HepG2 (cell line): ENCODE results near the gene UTS2R. TPM values are rescaled to one million over a fixed set of nuclear protein-coding genes. Genes with fewer than 3 reads are reported as not detected.

Source experiments
- CBX1 ChIP-seq: IDR thresholded peaks from one replicate; pipeline ENCODE4 v1.6.1; 2016; ENCODE audit warnings: antibody characterized with exemption, low read depth
- DBP ChIP-seq: sonication (generic); formaldehyde crosslinking; IDR thresholded peaks from 2 replicates; pipeline ENCODE4 v1.4.0; 2020; ENCODE audit warnings: missing genetic modification reagents; ENCODE audit errors: not compliant biosample characterization
- E2F2 ChIP-seq: sonication (generic); formaldehyde crosslinking; IDR thresholded peaks from 2 replicates; pipeline ENCODE4 v1.4.0; 2020; ENCODE audit warnings: missing genetic modification reagents, borderline replicate concordance
- GATA4 ChIP-seq: sonication (generic); IDR thresholded peaks from 2 replicates; pipeline ENCODE4 v1.6.1; 2016; ENCODE audit warnings: antibody characterized with exemption, low read depth, borderline replicate concordance
- PRMT3 ChIP-seq: sonication (generic); formaldehyde crosslinking; IDR thresholded peaks from 2 replicates; pipeline ENCODE4 v1.8.1; 2022; ENCODE audit warnings: low read depth, mild to moderate bottlenecking, moderate library complexity, missing genetic modification reagents, borderline replicate concordance
- RFX5 ChIP-seq: IDR thresholded peaks from 2 replicates; pipeline ENCODE4 v1.6.1; 2011; ENCODE audit warnings: low read depth, low read length, improper control_type of control experiment
- SNRNP70 ChIP-seq: fragments of 200-400 bp; formaldehyde crosslinking; IDR thresholded peaks from 2 replicates; pipeline ENCODE4 v1.6.1; 2017; ENCODE audit warnings: mild to moderate bottlenecking, low read depth, low read length, moderate library complexity
- TBX3 ChIP-seq: fragments of 450-650 bp; IDR thresholded peaks from 2 replicates; pipeline ENCODE4 v1.6.1; 2017; ENCODE audit warnings: antibody characterized with exemption, mild to moderate bottlenecking, inconsistent platforms, borderline replicate concordance
- TEAD3 ChIP-seq: optimal IDR thresholded peaks from 2 replicates; pipeline ENCODE3; 2016; ENCODE audit warnings: borderline replicate concordance
- U2AF1 ChIP-seq: fragments of 200-400 bp; formaldehyde crosslinking; optimal IDR thresholded peaks from 2 replicates; pipeline ENCODE3; 2017; ENCODE audit warnings: mild to moderate bottlenecking, low read depth, low read length
- ZNF576 ChIP-seq: sonication (generic); formaldehyde crosslinking; IDR thresholded peaks from 2 replicates; pipeline ENCODE4 v1.4.0; 2020; ENCODE audit warnings: mild to moderate bottlenecking, missing genetic modification reagents
- ZNF619 ChIP-seq: sonication (generic); formaldehyde crosslinking; IDR thresholded peaks from 2 replicates; pipeline ENCODE4 v1.4.0; 2020; ENCODE audit warnings: mild to moderate bottlenecking, missing genetic modification reagents
- ZNF768 ChIP-seq: sonication (generic); formaldehyde crosslinking; IDR thresholded peaks from 2 replicates; pipeline ENCODE4 v1.4.0; 2020; ENCODE audit warnings: missing genetic modification reagents
- polyA plus RNA-seq, 8 experiments: library from polyadenylated mRNA; depleted of rRNA in 3 of 8; stranded (reverse) in 7 of 8; unstranded in 1 of 8; fragments of >200 nt; fragmentation: Illumina TruSeq in 4 of 8; extraction: Trizol in 4 of 8; gene quantifications; 2 replicates each; pipeline versions ENCODE4 v1.2.1 to v1.2.3, GENCODE V29; 2011 to 2016; ENCODE audit warnings: low read depth in 4 of 8, missing spikeins in 1 of 8, mixed read lengths in 1 of 8; ENCODE audit not compliant: insufficient read depth in 1 of 8
- total RNA-seq, 5 experiments: library from RNA; depleted of rRNA; stranded (reverse); fragments of >200 nt; fragmentation: Illumina TruSeq; extraction: Trizol; gene quantifications; 2 replicates each; pipeline ENCODE4 v1.2.3, GENCODE V29; 2016; ENCODE audit warnings: low read depth in 1 of 5
- TF ChIP-seq, protein P1 (sequence below): sonication (generic); formaldehyde crosslinking; IDR thresholded peaks from 2 replicates; pipeline ENCODE4 v1.5.1; 2020; ENCODE audit warnings: missing genetic modification reagents, mild to moderate bottlenecking, borderline replicate concordance
- TF ChIP-seq, protein P2 (sequence below): sonication (generic); formaldehyde crosslinking; IDR thresholded peaks from 2 replicates; pipeline ENCODE4 v1.8.0; 2023; ENCODE audit warnings: mild to moderate bottlenecking, missing genetic modification reagents
- TF ChIP-seq, protein P3 (sequence below): sonication (generic); formaldehyde crosslinking; IDR thresholded peaks from 2 replicates; pipeline ENCODE4 v1.8.1; 2023; ENCODE audit warnings: mild to moderate bottlenecking, moderate library complexity, missing genetic modification reagents
- TF ChIP-seq, protein P4 (sequence below): sonication (generic); formaldehyde crosslinking; IDR thresholded peaks from 2 replicates; pipeline ENCODE4 v1.5.0; 2020; ENCODE audit warnings: mild to moderate bottlenecking, missing genetic modification reagents

UTS2R gene
- total and polyA plus RNA-seq, 2 of the 13 experiments (the other 11 are each of a cell fraction or from before 2014, with no cell fraction given), result 0.13 to 0.15 TPM

DNA sequence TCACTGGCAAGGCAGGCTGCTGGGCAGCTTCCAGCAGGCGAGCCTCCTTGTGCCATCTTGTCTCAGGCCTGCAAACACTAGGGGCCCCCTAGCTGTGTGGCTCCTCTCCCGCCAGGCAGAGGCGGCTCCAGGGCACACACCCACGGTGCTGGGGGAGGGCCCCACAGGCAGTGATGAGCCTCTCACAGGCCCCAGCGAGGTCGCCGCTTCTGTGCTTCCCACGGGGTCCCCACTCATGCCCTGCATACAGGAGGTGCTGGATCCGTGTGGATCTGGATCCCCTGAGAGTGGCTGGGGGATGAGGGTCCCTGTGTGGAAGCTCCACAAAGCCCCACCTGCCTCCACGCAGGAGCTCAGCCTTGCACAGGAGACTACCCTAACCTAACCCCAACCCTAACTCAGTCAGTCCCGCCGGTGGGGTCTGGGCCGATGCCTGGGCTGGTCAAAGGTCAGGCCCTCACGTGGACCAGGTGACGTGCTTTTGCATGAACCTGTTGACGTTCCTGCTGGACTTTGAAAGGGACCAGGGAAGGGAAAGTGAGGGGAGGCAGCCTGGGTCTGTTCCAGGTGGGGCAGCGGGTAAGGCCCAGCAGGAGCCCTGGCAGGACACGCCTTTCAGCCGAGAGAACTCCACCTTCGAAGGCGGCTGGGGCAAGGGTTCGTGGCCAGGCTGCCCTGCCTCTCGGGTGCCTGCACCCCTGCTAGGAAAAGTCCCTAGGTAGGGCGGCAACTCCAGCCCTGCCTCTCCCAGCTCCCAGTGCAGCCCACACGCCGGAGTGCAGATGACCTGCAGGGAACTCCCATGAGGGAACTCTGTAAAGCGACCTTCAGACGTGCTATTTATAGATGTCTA is 43.2 kb upstream of the UTS2R start (continued):
- peak; percentile 73; the same call in 1 of the 2 replicates for TF ChIP-seq ZNF576 (CRISPR knock-in tag)
- TF ChIP-seq DBP (CRISPR knock-in tag), result no peak
- TF ChIP-seq, protein P1, sequence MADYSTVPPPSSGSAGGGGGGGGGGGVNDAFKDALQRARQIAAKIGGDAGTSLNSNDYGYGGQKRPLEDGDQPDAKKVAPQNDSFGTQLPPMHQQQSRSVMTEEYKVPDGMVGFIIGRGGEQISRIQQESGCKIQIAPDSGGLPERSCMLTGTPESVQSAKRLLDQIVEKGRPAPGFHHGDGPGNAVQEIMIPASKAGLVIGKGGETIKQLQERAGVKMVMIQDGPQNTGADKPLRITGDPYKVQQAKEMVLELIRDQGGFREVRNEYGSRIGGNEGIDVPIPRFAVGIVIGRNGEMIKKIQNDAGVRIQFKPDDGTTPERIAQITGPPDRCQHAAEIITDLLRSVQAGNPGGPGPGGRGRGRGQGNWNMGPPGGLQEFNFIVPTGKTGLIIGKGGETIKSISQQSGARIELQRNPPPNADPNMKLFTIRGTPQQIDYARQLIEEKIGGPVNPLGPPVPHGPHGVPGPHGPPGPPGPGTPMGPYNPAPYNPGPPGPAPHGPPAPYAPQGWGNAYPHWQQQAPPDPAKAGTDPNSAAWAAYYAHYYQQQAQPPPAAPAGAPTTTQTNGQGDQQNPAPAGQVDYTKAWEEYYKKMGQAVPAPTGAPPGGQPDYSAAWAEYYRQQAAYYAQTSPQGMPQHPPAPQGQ (CRISPR knock-in tag), result no peak
- TF ChIP-seq, protein P2, sequence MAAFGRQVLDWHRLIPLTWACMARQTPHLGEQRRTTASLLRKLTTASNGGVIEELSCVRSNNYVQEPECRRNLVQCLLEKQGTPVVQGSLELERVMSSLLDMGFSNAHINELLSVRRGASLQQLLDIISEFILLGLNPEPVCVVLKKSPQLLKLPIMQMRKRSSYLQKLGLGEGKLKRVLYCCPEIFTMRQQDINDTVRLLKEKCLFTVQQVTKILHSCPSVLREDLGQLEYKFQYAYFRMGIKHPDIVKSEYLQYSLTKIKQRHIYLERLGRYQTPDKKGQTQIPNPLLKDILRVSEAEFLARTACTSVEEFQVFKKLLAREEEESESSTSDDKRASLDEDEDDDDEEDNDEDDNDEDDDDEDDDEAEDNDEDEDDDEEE (CRISPR knock-in tag), result peak; percentile 96
- no peak for TF ChIP-seq CBX1
- TF ChIP-seq, protein P3, sequence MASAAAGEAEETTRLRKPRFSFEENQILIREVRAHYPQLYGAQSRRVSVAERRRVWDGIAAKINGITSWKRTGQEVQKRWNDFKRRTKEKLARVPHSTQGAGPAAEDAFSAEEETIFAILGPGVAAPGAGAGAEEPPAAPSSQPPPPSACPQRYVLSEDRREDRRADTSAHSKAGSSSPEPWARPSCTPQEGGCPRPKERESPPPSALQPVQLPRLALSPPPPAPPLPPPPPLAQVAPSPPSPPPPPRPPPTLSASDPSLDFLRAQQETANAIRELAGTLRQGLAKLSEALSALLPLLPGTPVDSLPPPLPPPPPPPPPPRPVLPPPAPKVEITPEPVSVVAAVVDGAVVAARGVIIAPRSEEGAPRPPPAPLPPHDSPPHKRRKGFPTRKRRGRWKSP (CRISPR knock-in tag), result 0 out of 2 replicates have a peak, but pooled peaks have one; percentile 78
- TF ChIP-seq PRMT3 (CRISPR knock-in tag), result no peak
- TF ChIP-seq SNRNP70, result no peak
- peak; percentile 73 for TF ChIP-seq U2AF1
- peak; percentile 89 for TF ChIP-seq TEAD3 (CRISPR knock-in tag)
- TF ChIP-seq RFX5, result no peak
- TF ChIP-seq, protein P4, sequence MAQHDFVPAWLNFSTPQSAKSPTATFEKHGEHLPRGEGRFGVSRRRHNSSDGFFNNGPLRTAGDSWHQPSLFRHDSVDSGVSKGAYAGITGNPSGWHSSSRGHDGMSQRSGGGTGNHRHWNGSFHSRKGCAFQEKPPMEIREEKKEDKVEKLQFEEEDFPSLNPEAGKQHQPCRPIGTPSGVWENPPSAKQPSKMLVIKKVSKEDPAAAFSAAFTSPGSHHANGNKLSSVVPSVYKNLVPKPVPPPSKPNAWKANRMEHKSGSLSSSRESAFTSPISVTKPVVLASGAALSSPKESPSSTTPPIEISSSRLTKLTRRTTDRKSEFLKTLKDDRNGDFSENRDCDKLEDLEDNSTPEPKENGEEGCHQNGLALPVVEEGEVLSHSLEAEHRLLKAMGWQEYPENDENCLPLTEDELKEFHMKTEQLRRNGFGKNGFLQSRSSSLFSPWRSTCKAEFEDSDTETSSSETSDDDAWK (CRISPR knock-in tag), result no peak
- 0 out of 2 replicates have a peak, but pooled peaks have one; percentile 21 for TF ChIP-seq TBX3
- no peak for TF ChIP-seq ZNF768 (CRISPR knock-in tag)
- peak; percentile 37; the same call in 1 of the 2 replicates for TF ChIP-seq ZNF619
- TF ChIP-seq E2F2 (CRISPR knock-in tag), result 0 out of 2 replicates have a peak, but pooled peaks have one; percentile 39
- TF ChIP-seq GATA4, result 0 out of 2 replicates have a peak, but pooled peaks have one; percentile 33
